Keratinocyte (primary cell): ENCODE results near the gene CYP26C1.

Experiments
- EZH2 ChIP-seq: IDR thresholded peaks from one replicate; pipeline ENCODE4 v1.6.1; 2012; ENCODE audit warnings: inconsistent platforms, mild to moderate bottlenecking, low read length, moderate library complexity
- TF ChIP-seq, protein P1 (sequence below), 3 experiments: IDR thresholded peaks in 1 of 3; conservative IDR thresholded peaks in 1 of 3; optimal IDR thresholded peaks in 1 of 3; 2 replicates in 2 of 3; 3 replicates in 1 of 3; pipeline versions ENCODE3 to v1.5.1; 2011; ENCODE audit warnings: low read length in 3 of 3, mild to moderate bottlenecking in 3 of 3, moderate library complexity in 2 of 3, control low read depth in 1 of 3, inconsistent platforms in 1 of 3; ENCODE audit not compliant: insufficient read depth in 2 of 3; ENCODE audit errors: extremely low read depth in 1 of 3

GRCh38 chr10:93085272-93085859 lies 24.8 kb downstream of the CYP26C1 start:
- TF ChIP-seq, protein P1, sequence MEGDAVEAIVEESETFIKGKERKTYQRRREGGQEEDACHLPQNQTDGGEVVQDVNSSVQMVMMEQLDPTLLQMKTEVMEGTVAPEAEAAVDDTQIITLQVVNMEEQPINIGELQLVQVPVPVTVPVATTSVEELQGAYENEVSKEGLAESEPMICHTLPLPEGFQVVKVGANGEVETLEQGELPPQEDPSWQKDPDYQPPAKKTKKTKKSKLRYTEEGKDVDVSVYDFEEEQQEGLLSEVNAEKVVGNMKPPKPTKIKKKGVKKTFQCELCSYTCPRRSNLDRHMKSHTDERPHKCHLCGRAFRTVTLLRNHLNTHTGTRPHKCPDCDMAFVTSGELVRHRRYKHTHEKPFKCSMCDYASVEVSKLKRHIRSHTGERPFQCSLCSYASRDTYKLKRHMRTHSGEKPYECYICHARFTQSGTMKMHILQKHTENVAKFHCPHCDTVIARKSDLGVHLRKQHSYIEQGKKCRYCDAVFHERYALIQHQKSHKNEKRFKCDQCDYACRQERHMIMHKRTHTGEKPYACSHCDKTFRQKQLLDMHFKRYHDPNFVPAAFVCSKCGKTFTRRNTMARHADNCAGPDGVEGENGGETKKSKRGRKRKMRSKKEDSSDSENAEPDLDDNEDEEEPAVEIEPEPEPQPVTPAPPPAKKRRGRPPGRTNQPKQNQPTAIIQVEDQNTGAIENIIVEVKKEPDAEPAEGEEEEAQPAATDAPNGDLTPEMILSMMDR (optimal IDR thresholded peaks at IDR 0.05 in 1 of 3, IDR thresholded peaks at IDR 0.05 in 1 of 3, conservative IDR thresholded peaks at IDR 0.05 in 1 of 3; ENCODE audit: extremely low read depth in 1 of 3, insufficient read depth in 2 of 3, low read length in 3 of 3): no peak
- TF ChIP-seq EZH2: no peak
